ENCODE measurements around the gene KCNK3.

Gene KCNK3

GRCh38 chr2:26715528-26716270 is 23.2 kb downstream of the KCNK3 start:
- no peak for DNase-seq

GRCh38 chr2:26716340-26716739 is 23.8 kb downstream of the KCNK3 start:
- no peak for DNase-seq

- no peak for DNase-seq
Observed at GRCh38 chr2:26716769-26717168, 24.2 kb downstream of the KCNK3 start.

- no peak for DNase-seq
Observed at GRCh38 chr2:26717362-26717761, 24.8 kb downstream of the KCNK3 start.

GRCh38 chr2:26718949-26719686 is 26.6 kb downstream of the KCNK3 start:
- no peak for DNase-seq

- DNase-seq = peak; percentile 66
Observed at GRCh38 chr2:26720322-26721114, 28.0 kb downstream of the KCNK3 start.

GRCh38 chr2:26721115-26722032 is 28.9 kb downstream of the KCNK3 start:
- DNase-seq = no peak

- no peak for DNase-seq
Observed at GRCh38 chr2:26722328-26722727, 29.8 kb downstream of the KCNK3 start.

- DNase-seq = no peak
Observed at GRCh38 chr2:26722911-26723310, 30.4 kb downstream of the KCNK3 start.

GRCh38 chr2:26723475-26723874 is 31.0 kb downstream of the KCNK3 start:
- DNase-seq = no peak

- DNase-seq = peak; percentile 46
Observed at GRCh38 chr2:26723991-26724750, 31.6 kb downstream of the KCNK3 start.

- DNase-seq = no peak
Observed at GRCh38 chr2:26724784-26725520, 32.4 kb downstream of the KCNK3 start.

- no peak for DNase-seq
Observed at GRCh38 chr2:26725521-26725820, 32.9 kb downstream of the KCNK3 start.

- DNase-seq = no peak
Observed at GRCh38 chr2:26726228-26726627, 33.7 kb downstream of the KCNK3 start.

- DNase-seq = peak; percentile 27
Observed at GRCh38 chr2:26727641-26728561, 35.4 kb downstream of the KCNK3 start.

GRCh38 chr2:26729311-26729710 is 36.8 kb downstream of the KCNK3 start:
- no peak for DNase-seq

- no peak for DNase-seq
Observed at GRCh38 chr2:26730549-26731344, 38.2 kb downstream of the KCNK3 start.

GRCh38 chr2:26731714-26732113 is 39.2 kb downstream of the KCNK3 start:
- no peak for DNase-seq

- no peak for DNase-seq
Observed at GRCh38 chr2:26732446-26732845, 39.9 kb downstream of the KCNK3 start.

Measured in fibroblast of upper back skin (primary cell).